Measurements from ENCODE around the gene SLC6A5.
A peak's percentile ranks its signal among the peaks of the same experiment; 100 is the strongest.
"Not testable (repeated sequence)": the region's sequence is repeated elsewhere in the genome, so short reads cannot be mapped to it uniquely, and the experiment has no call there.

The SLC6A5 gene

GRCh38 chr11:20599221-20600019 lies at the start of gene SLC6A5:
Gene SLC6A5 (plus strand): TSS chr11:20599608. CDS start chr11:20599673, 65 bp downstream.
- peak; percentile 15 for DNase-seq

- DNase-seq = no peak
Observed at GRCh38 chr11:20551096-20551495, 48.3 kb upstream of the SLC6A5 start.

- DNase-seq = no peak
Observed at GRCh38 chr11:20555783-20556182, 43.6 kb upstream of the SLC6A5 start.

GRCh38 chr11:20556396-20556795 lies 43.0 kb upstream of the SLC6A5 start:
- not testable (repeated sequence) for DNase-seq

GRCh38 chr11:20558741-20559140 lies 40.7 kb upstream of the SLC6A5 start:
- no peak for DNase-seq

- DNase-seq = no peak
Observed at GRCh38 chr11:20559523-20560300, 39.7 kb upstream of the SLC6A5 start.

- no peak for DNase-seq
Observed at GRCh38 chr11:20561915-20562314, 37.5 kb upstream of the SLC6A5 start.

- no peak for DNase-seq
Observed at GRCh38 chr11:20563866-20564265, 35.5 kb upstream of the SLC6A5 start.

GRCh38 chr11:20564846-20565635 lies 34.4 kb upstream of the SLC6A5 start:
- no peak for DNase-seq

GRCh38 chr11:20566115-20566514 lies 33.3 kb upstream of the SLC6A5 start:
- DNase-seq = not testable (repeated sequence)

GRCh38 chr11:20566591-20567434 lies 32.6 kb upstream of the SLC6A5 start:
- DNase-seq = no peak

- not testable (repeated sequence) for DNase-seq
Observed at GRCh38 chr11:20579725-20580124, 19.7 kb upstream of the SLC6A5 start.

GRCh38 chr11:20583201-20583600 lies 16.2 kb upstream of the SLC6A5 start:
- no peak for DNase-seq

GRCh38 chr11:20584093-20584774 lies 15.2 kb upstream of the SLC6A5 start:
- no peak for DNase-seq

GRCh38 chr11:20589796-20590195 lies 9.6 kb upstream of the SLC6A5 start:
- no peak for DNase-seq

- DNase-seq = no peak
Observed at GRCh38 chr11:20590381-20590780, 9.0 kb upstream of the SLC6A5 start.

- no peak for DNase-seq
Observed at GRCh38 chr11:20592741-20593140, 6.7 kb upstream of the SLC6A5 start.

- DNase-seq = no peak
Observed at GRCh38 chr11:20594274-20595061, 4.9 kb upstream of the SLC6A5 start.

- DNase-seq = no peak
Observed at GRCh38 chr11:20595101-20595500, 4.3 kb upstream of the SLC6A5 start.

- DNase-seq = no peak
Observed at GRCh38 chr11:20596205-20597153, 2.9 kb upstream of the SLC6A5 start.

All from NCI-H524 treated with DMSO at 0.1 percent for 48 hours (cell line).